Transverse colon (tissue), 4 donors: ENCODE measurements around the gene ADAMTS3.

Source experiments
- POLR2A ChIP-seq: fragments of 450-650 bp; IDR thresholded peaks from one replicate; pipeline ENCODE4 v1.6.1; 2016; ENCODE audit warnings: antibody characterized with exemption, mild to moderate bottlenecking, moderate library complexity
- POLR2AphosphoS5 ChIP-seq, 3 donors: sonication (generic); formaldehyde crosslinking; IDR thresholded peaks; one replicate each; pipeline ENCODE4 v1.6.1; 2016; ENCODE audit warnings: antibody characterized with exemption in 3 of 3
- TF ChIP-seq, protein P1 (sequence below), 5 experiments: fragments of 200-600 bp in 3 of 5; fragments of 450-650 bp in 2 of 5; sonication (generic) in 3 of 5; IDR thresholded peaks; 1 replicate in 2 of 5; 2 replicates in 3 of 5; pipeline ENCODE4 v1.5.1; 2016 to 2017; ENCODE audit warnings: antibody characterized with exemption in 5 of 5, inconsistent platforms in 3 of 5, mild to moderate bottlenecking in 2 of 5, moderate library complexity in 1 of 5

DNA sequence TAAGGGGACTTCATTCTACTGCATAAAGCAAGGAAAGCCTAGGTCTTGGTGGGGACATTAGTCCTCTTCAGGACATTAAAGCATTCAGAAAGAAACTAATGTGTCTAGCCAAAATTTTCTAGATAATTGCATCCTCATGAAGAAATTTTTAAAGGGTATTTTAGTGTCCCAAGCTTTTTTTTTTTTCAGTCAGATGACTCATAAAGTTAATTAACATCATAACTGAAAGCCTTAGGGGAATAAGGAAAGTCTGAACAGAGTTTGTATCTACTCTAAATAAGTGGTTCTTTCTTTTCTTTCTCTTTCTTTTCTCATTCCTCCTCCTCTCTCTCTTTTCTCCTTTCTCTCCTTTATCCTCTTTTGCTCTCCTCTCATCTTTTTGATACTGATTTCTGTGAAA, 202.4 kb downstream of the ADAMTS3 start:
- TF ChIP-seq, protein P1, sequence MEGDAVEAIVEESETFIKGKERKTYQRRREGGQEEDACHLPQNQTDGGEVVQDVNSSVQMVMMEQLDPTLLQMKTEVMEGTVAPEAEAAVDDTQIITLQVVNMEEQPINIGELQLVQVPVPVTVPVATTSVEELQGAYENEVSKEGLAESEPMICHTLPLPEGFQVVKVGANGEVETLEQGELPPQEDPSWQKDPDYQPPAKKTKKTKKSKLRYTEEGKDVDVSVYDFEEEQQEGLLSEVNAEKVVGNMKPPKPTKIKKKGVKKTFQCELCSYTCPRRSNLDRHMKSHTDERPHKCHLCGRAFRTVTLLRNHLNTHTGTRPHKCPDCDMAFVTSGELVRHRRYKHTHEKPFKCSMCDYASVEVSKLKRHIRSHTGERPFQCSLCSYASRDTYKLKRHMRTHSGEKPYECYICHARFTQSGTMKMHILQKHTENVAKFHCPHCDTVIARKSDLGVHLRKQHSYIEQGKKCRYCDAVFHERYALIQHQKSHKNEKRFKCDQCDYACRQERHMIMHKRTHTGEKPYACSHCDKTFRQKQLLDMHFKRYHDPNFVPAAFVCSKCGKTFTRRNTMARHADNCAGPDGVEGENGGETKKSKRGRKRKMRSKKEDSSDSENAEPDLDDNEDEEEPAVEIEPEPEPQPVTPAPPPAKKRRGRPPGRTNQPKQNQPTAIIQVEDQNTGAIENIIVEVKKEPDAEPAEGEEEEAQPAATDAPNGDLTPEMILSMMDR (IDR thresholded peaks at IDR 0.05), result no peak
- TF ChIP-seq POLR2A, result no peak
- no peak for TF ChIP-seq POLR2AphosphoS5 (IDR thresholded peaks at IDR 0.05)
